ENCODE results near the gene UQCRC1. TPM values are rescaled to one million over a fixed set of nuclear protein-coding genes. Genes with fewer than 3 reads are reported as not detected.
"Not testable (repeated sequence)": the region's sequence is repeated elsewhere in the genome, so short reads cannot be mapped to it uniquely, and the experiment has no call there.

Gene UQCRC1
- total RNA-seq, 2 experiments from 2014 or later, result 144 to 148 TPM

GRCh38 chr3:48558493-48559134 lies 50.8 kb downstream of the UQCRC1 start:
- Mint-ChIP-seq H3K27ac (peak overlapping the region; percentile 85), H3K4me1 (peaks cover 43% of the 10 kb centered on the region), H3K4me3 (peak overlapping the region; percentile 56), H3K36me3 (peaks cover 11% of the 10 kb centered on the region), H3K27me3 (no peaks in the 10 kb centered on the region), H3K9me3 (no peaks in the 10 kb centered on the region)
- no peak for DNase-seq
- ATAC-seq (ENCODE audit: low read depth), result no peak
- POLR2A ChIA-PET, result interaction anchor here (0.6 to 2.3 kb wide), 6 partner anchors 51 to 807 kb away, joined by 3 to 16 read pairs (median 6); partner anchors contain the start of genes ATRIP, CCDC51, TMA7 and UQCRC1

- H3K27ac Mint-ChIP-seq, result peak within 1 kb of the TSS; percentile 80
- peak; percentile 89 for ATAC-seq (ENCODE audit: low read depth)
- H3K9me3 Mint-ChIP-seq, result no peaks in the 10 kb centered on the region
- H3K4me3 Mint-ChIP-seq, result peak within 1 kb of the TSS; percentile 86
- POLR2A ChIA-PET, result interaction anchor here (0.6 to 2.3 kb wide), 7 partner anchors 84 to 129 kb away, joined by 3 to 16 read pairs (median 4); partner anchors contain the start of genes ATRIP, CCDC51, NCKIPSD and TMA7
- peaks cover 46% of the 10 kb centered on the region for H3K4me1 Mint-ChIP-seq
- DNase-seq, result peak; percentile 99
- peaks cover 15% of the 10 kb centered on the region for H3K36me3 Mint-ChIP-seq
- H3K27me3 Mint-ChIP-seq, result no peaks in the 10 kb centered on the region
These were observed 52.4 kb downstream of the UQCRC1 start, which contains the start of gene PFKFB4 for GRCh38 chr3:48556796-48557626. Gene PFKFB4 (minus strand): TSS chr3:48556803. CDS start chr3:48556777, 26 bp downstream.

- H3K27me3 Mint-ChIP-seq, result no peaks in the 10 kb centered on the region
- peak overlapping the region; percentile 86 for H3K4me3 Mint-ChIP-seq
- no peaks in the 10 kb centered on the region for H3K9me3 Mint-ChIP-seq
- peak overlapping the region; percentile 80 for H3K27ac Mint-ChIP-seq
- peaks cover 15% of the 10 kb centered on the region for H3K36me3 Mint-ChIP-seq
- DNase-seq, result no peak
- peaks cover 44% of the 10 kb centered on the region for H3K4me1 Mint-ChIP-seq
- POLR2A ChIA-PET, result interaction anchor here (0.6 to 2.3 kb wide), 7 partner anchors 68 to 116 kb away, joined by 3 to 16 read pairs (median 3); partner anchors contain the start of genes ATRIP, CCDC51, SLC26A6 and TMA7
- ATAC-seq (ENCODE audit: low read depth), result no peak
These were observed 53.3 kb downstream of the UQCRC1 start for GRCh38 chr3:48555949-48556795.

- DNase-seq, result no peak
- peak overlapping the region; percentile 86 for H3K4me3 Mint-ChIP-seq
- H3K27me3 Mint-ChIP-seq, result no peaks in the 10 kb centered on the region
- H3K9me3 Mint-ChIP-seq, result no peaks in the 10 kb centered on the region
- H3K36me3 Mint-ChIP-seq, result peaks cover 20% of the 10 kb centered on the region
- peaks cover 42% of the 10 kb centered on the region for H3K4me1 Mint-ChIP-seq
- H3K27ac Mint-ChIP-seq, result no peak overlapping the region
- ATAC-seq (ENCODE audit: low read depth), result no peak
- POLR2A ChIA-PET, result interaction anchor here (0.6 to 1.2 kb wide), 4 partner anchors 68 to 109 kb away, joined by 3 read pairs; partner anchors contain the start of genes ATRIP and SLC26A6
These were observed 54.1 kb downstream of the UQCRC1 start for GRCh38 chr3:48555231-48555948.

- Mint-ChIP-seq H3K4me1 (peaks cover 37% of the 10 kb centered on the region), H3K4me3 (peak overlapping the region; percentile 86), H3K27ac (no peak overlapping the region), H3K36me3 (peaks cover 21% of the 10 kb centered on the region), H3K9me3 (no peaks in the 10 kb centered on the region), H3K27me3 (no peaks in the 10 kb centered on the region)
- POLR2A ChIA-PET, result interaction anchor here (0.5 to 0.8 kb wide), 3 partner anchors 12 to 114 kb away, joined by 3 to 5 read pairs (median 4); partner anchors contain the start of genes CCDC51 and TMA7
- ATAC-seq (ENCODE audit: low read depth), result no peak
- no peak for DNase-seq
These were observed 55.3 kb downstream of the UQCRC1 start for GRCh38 chr3:48553886-48554845.

GRCh38 chr3:48553361-48553760 lies 56.1 kb downstream of the UQCRC1 start:
- Mint-ChIP-seq H3K4me3 (no peak overlapping the region), H3K27ac (no peak overlapping the region), H3K4me1 (peaks cover 33% of the 10 kb centered on the region), H3K36me3 (peaks cover 25% of the 10 kb centered on the region), H3K9me3 (no peaks in the 10 kb centered on the region), H3K27me3 (no peaks in the 10 kb centered on the region)
- ATAC-seq (ENCODE audit: low read depth) (no peak), DNase-seq (no peak)
- POLR2A ChIA-PET, result no interaction called here

GRCh38 chr3:48552111-48552951 lies 57.1 kb downstream of the UQCRC1 start:
- Mint-ChIP-seq H3K4me1 (peaks cover 30% of the 10 kb centered on the region), H3K4me3 (no peak overlapping the region), H3K9me3 (no peaks in the 10 kb centered on the region), H3K27ac (peak overlapping the region; percentile 30), H3K36me3 (peaks cover 30% of the 10 kb centered on the region), H3K27me3 (no peaks in the 10 kb centered on the region)
- ATAC-seq (ENCODE audit: low read depth), result no peak
- POLR2A ChIA-PET, result no interaction called here
- DNase-seq, result no peak

GRCh38 chr3:48551651-48552050 lies 57.8 kb downstream of the UQCRC1 start:
- peaks cover 30% of the 10 kb centered on the region for H3K4me1 Mint-ChIP-seq
- not testable (repeated sequence) for H3K27me3 Mint-ChIP-seq; H3K27ac Mint-ChIP-seq; H3K9me3 Mint-ChIP-seq; DNase-seq; H3K4me3 Mint-ChIP-seq; ATAC-seq (ENCODE audit: low read depth)
- POLR2A ChIA-PET, result interaction anchor here (0.6 kb wide), 1 partner anchor 151 kb away, joined by 4 read pairs; no protein-coding TSS in a partner anchor
- H3K36me3 Mint-ChIP-seq, result peaks cover 35% of the 10 kb centered on the region

Data from activated naive CD8-positive, alpha-beta T cell treated with anti-CD3 and anti-CD28 coated beads, Interleukin-2, amount 10 ng/mL, durations not matched to agents 7 days and 5 days (primary cell).